ENCODE results near the gene CAPN7.

The CAPN7 gene

GRCh38 chr3:15255215-15255614, 49.2 kb downstream of the CAPN7 start:
- TF ChIP-seq CTCF (IDR thresholded peaks at IDR 0.05; ENCODE audit: extremely low read depth, missing control alignments) = no peak

DNA sequence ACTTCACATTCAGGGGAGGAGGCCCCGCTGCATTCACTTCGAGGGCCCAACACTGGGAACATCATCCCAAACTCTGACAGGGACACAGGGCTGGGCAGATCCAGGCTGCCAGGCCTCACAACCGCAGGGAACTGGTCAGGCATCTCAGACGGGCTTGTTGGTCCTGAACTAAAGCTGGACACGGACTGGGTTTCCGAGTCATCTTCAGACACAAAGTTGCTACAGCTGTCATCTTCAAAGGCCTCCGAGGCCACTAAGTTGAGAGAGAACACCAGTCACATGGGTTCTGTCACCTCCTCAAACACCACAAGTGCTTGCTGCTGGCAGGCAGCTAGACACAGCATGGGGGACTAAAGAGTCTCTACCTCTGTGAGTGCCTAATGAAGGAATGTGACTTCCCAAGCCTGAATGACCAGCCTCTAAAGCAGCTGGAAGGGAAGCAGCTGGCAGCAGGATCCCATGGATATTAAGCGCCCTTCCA, 50.9 kb downstream of the CAPN7 start:
- no peak for TF ChIP-seq CTCF (IDR thresholded peaks at IDR 0.05; ENCODE audit: extremely low read depth, missing control alignments)
- DNase-seq (ENCODE audit: low spot score) = no peak

More at GRCh38 chr3:15255215-15255614, 49.2 kb downstream of the CAPN7 start:
- no peak for DNase-seq (ENCODE audit: low spot score)

GRCh38 chr3:15258720-15259119, 52.7 kb downstream of the CAPN7 start:
- no peak for DNase-seq (ENCODE audit: low spot score)
- TF ChIP-seq CTCF (IDR thresholded peaks at IDR 0.05; ENCODE audit: extremely low read depth, missing control alignments) = no peak

DNA sequence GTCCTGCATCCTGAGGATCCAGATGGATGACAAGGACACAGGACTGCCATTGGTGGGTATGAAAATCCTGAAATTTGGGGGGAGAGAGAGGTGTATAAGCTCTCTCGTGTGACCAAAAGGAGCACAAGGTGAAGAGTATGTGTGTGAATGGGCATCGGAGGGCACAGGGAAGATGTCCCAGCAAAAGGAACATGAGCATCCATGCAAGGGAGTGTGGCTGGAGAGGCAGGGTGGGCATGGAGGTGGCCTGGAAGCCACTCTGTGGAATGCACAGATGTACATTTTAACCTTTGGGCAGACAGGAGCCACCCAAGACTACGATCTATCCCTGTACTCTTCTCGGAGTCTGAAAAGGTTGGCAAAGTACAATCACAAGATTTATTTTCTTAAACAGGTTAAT, 54.5 kb downstream of the CAPN7 start:
- no peak for DNase-seq (ENCODE audit: low spot score)
- TF ChIP-seq CTCF (IDR thresholded peaks at IDR 0.05; ENCODE audit: extremely low read depth, missing control alignments) = no peak

GRCh38 chr3:15261274-15261673, 55.2 kb downstream of the CAPN7 start:
- no peak for TF ChIP-seq CTCF (IDR thresholded peaks at IDR 0.05; ENCODE audit: extremely low read depth, missing control alignments)
- DNase-seq (ENCODE audit: low spot score) = no peak

GRCh38 chr3:15262021-15262420, 56.0 kb downstream of the CAPN7 start:
- DNase-seq (ENCODE audit: low spot score) = no peak
- no peak for TF ChIP-seq CTCF (IDR thresholded peaks at IDR 0.05; ENCODE audit: extremely low read depth, missing control alignments)

GRCh38 chr3:15263120-15263519, 57.1 kb downstream of the CAPN7 start:
- DNase-seq (ENCODE audit: low spot score) = no peak
- no peak for TF ChIP-seq CTCF (IDR thresholded peaks at IDR 0.05; ENCODE audit: extremely low read depth, missing control alignments)

All from GM20000 (cell line).